PC-3 (cell line): ENCODE results near the gene CSNK1E. TPM values are rescaled to one million over a fixed set of nuclear protein-coding genes. Genes with fewer than 3 reads are reported as not detected.

Source experiments
- ATAC-seq: fragments of 200-7000 bp; cut with Tn5 transposase; 2 replicates; pipeline ENCODE4 v1.9.1; 2020; ENCODE audit warnings: mild to moderate bottlenecking, moderate library complexity
- BruUV-seq: library from RNA; stranded (reverse); fragments of 400-500 nt; replicated peaks from 2 replicates; lab custom pipeline; 2021; lab: Mats Ljungman, UMichigan
- CTCF ChIA-PET: fragments of 300-600 bp; sonication (Branson Sonifier 250); formaldehyde crosslinking; loops from one replicate; lab custom pipeline; 2022; ENCODE audit warnings: antibody characterized with exemption; lab: Charles Lee
- POLR2A ChIA-PET: fragments of 300-600 bp; sonication (Branson Sonifier 250); formaldehyde crosslinking; loops from one replicate; lab custom pipeline; 2022; ENCODE audit warnings: antibody characterized with exemption; ENCODE audit not compliant: unreplicated experiment; lab: Charles Lee
- DNase-seq: peaks from one replicate; pipeline ENCODE4 v3.0.0-alpha.2; 2015
- H2AFZ ChIP-seq: fragments of 300-600 bp; sonication (generic); 2 replicates; pipeline ENCODE4 v1.6.0; 2016; ENCODE audit warnings: antibody characterized with exemption, low read length
- H3F3A ChIP-seq: fragments of 300-600 bp; sonication (generic); one replicate; pipeline ENCODE4 v1.6.0; 2017; ENCODE audit warnings: antibody characterized with exemption, low read length, control low read depth, mild to moderate bottlenecking; ENCODE audit not compliant: unreplicated experiment
- H3K27ac ChIP-seq: fragments of 300-600 bp; sonication (generic); 2 replicates; pipeline ENCODE4 v1.5.1; 2016; ENCODE audit warnings: mild to moderate bottlenecking, low read length
- H3K27me3 ChIP-seq: fragments of 300-600 bp; sonication (generic); 2 replicates; pipeline ENCODE4 v1.6.1; 2016; ENCODE audit warnings: low read length, mixed read lengths
- H3K36me3 ChIP-seq: fragments of 300-600 bp; sonication (generic); 2 replicates; pipeline ENCODE4 v1.6.1; 2016; ENCODE audit warnings: low read depth, mixed run types, low read length, mixed read lengths
- H3K4me1 ChIP-seq: fragments of 300-600 bp; sonication (generic); 2 replicates; pipeline ENCODE4 v1.5.1; 2016; ENCODE audit warnings: low read length; ENCODE audit not compliant: insufficient read depth
- H3K4me2 ChIP-seq: fragments of 300-600 bp; sonication (generic); 2 replicates; pipeline ENCODE4 v1.6.0; 2016; ENCODE audit warnings: low read length
- H3K4me3 ChIP-seq: fragments of 300-600 bp; sonication (generic); 2 replicates; pipeline ENCODE4 v1.5.1; 2016; ENCODE audit warnings: mild to moderate bottlenecking, low read length, mixed read lengths
- H3K79me2 ChIP-seq: fragments of 300-600 bp; sonication (generic); 2 replicates; pipeline ENCODE4 v1.6.1; 2017; ENCODE audit warnings: low read length, mixed read lengths
- H3K9ac ChIP-seq: fragments of 300-600 bp; sonication (generic); 2 replicates; pipeline ENCODE4 v1.6.0; 2016; ENCODE audit warnings: mild to moderate bottlenecking, low read length
- H3K9me2 ChIP-seq: fragments of 300-600 bp; sonication (generic); replicated peaks from 2 replicates; pipeline ENCODE4 v1.6.1; 2016; ENCODE audit warnings: mixed run types, low read length, mixed read lengths
- H3K9me3 ChIP-seq: fragments of 300-600 bp; sonication (generic); 2 replicates; pipeline ENCODE4 v1.6.1; 2016; ENCODE audit warnings: low read length, mixed read lengths
- H4K20me1 ChIP-seq: fragments of 300-600 bp; sonication (generic); 2 replicates; pipeline ENCODE4 v1.6.1; 2016; ENCODE audit warnings: low read length, mixed read lengths
- EZH2 ChIP-seq: fragments of 300-600 bp; sonication (generic); IDR thresholded peaks from one replicate; pipeline ENCODE4 v1.6.1; 2017; ENCODE audit warnings: antibody characterized with exemption, mild to moderate bottlenecking, low read length; ENCODE audit not compliant: unreplicated experiment
- EZH2phosphoT487 ChIP-seq: fragments of 300-600 bp; sonication (generic); IDR thresholded peaks from 2 replicates; pipeline ENCODE4 v1.6.1; 2018; ENCODE audit warnings: mild to moderate bottlenecking, antibody characterized with exemption, low read length, borderline replicate concordance
- intact Hi-C: fragments of 100-400 bp; cut with micrococcal nuclease; formaldehyde crosslinking; loops from 2 replicates; pipeline ENCODE4 v1.9.0; 2023
- total RNA-seq: library from RNA; depleted of rRNA; stranded (reverse); fragments of >200 nt; gene quantifications from 2 replicates; pipeline ENCODE4 v1.2.3, GENCODE V29; 2014
- TF ChIP-seq, protein P1 (sequence below): fragments of 300-600 bp; sonication (generic); conservative IDR thresholded peaks from 2 replicates; pipeline ENCODE4 v1.5.1; 2017; ENCODE audit warnings: antibody characterized with exemption, low read depth, mild to moderate bottlenecking, low read length

CSNK1E gene
- total RNA-seq, 1 experiment from 2014 or later: 147 TPM

DNA sequence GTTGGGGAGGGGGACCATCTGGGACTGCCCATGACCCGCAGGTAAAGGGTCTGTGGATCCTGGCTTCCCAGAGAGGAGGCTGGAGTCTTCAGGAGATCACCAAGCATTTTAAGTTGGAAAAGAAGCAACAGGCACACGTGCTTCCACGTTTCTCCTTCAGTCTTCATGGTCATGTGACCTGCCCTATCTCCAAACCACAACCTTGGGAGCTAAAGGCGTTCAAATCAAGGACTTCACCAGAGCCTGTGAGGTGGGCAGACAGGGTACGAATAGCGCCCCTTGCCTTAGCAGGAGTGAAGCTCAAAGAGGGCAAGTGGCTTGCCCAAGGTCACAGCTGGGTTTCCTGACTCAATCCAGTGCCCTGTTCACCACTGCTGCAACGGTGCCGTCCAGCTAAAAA, 51.1 kb downstream of the CSNK1E start:
- H3K9me3 ChIP-seq: no peaks in the 10 kb centered on the region
- H3K9me2 ChIP-seq: no peaks in the 10 kb centered on the region
- CTCF ChIA-PET: no interaction called here
- POLR2A ChIA-PET: no interaction called here
- peaks cover 14% of the 10 kb centered on the region; the same call in 1 of the 2 replicates for H4K20me1 ChIP-seq
- peaks cover 100% of the 10 kb centered on the region for H3K79me2 ChIP-seq
- DNase-seq (no peak), ATAC-seq (no peak)
- H3K4me3 ChIP-seq: no peak overlapping the region
- BruUV-seq: no TSS peak
- no peak overlapping the region for H3K27ac ChIP-seq
- intact Hi-C loops: no loop called here
- no peak overlapping the region for H3K9ac ChIP-seq
- no peak for TF ChIP-seq EZH2phosphoT487
- TF ChIP-seq EZH2: no peak
- TF ChIP-seq, protein P1, sequence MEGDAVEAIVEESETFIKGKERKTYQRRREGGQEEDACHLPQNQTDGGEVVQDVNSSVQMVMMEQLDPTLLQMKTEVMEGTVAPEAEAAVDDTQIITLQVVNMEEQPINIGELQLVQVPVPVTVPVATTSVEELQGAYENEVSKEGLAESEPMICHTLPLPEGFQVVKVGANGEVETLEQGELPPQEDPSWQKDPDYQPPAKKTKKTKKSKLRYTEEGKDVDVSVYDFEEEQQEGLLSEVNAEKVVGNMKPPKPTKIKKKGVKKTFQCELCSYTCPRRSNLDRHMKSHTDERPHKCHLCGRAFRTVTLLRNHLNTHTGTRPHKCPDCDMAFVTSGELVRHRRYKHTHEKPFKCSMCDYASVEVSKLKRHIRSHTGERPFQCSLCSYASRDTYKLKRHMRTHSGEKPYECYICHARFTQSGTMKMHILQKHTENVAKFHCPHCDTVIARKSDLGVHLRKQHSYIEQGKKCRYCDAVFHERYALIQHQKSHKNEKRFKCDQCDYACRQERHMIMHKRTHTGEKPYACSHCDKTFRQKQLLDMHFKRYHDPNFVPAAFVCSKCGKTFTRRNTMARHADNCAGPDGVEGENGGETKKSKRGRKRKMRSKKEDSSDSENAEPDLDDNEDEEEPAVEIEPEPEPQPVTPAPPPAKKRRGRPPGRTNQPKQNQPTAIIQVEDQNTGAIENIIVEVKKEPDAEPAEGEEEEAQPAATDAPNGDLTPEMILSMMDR: no peak
- H3K4me1 ChIP-seq: peaks cover 5% of the 10 kb centered on the region
- no peaks in the 10 kb centered on the region for H3F3A ChIP-seq
- H3K4me2 ChIP-seq: no peak overlapping the region
- H2AFZ ChIP-seq: no peak overlapping the region
- no peaks in the 10 kb centered on the region for H3K27me3 ChIP-seq
- H3K36me3 ChIP-seq: peaks cover 3% of the 10 kb centered on the region; the same call in 1 of the 2 replicates

DNA sequence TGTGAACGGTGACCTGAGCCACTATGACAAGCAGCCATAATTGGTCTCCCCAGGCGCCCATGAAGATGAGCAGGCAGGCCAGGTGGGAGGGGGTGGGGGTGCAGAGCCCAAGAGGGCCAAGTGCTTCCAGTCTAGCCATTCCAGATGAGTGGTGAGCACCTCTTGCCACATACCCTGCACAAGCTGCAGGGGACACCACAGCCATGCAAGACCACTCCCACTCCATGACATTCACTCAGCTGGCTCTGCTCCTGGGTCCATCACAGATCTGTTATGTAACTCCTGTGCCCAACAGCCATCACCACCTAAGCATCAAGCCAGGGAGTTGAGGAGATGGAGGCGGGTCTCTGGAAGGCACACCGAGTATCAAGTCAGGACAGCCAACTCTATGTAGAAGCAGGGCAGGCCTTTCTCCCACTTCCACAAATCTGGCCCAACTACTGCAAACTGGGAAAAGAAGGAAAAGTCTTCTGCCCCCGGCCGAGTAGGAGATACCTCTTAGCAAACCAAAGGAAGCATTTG, 52.9 kb downstream of the CSNK1E start:
- intact Hi-C loops: no loop called here
- ChIA-PET POLR2A (no interaction called here), CTCF (no interaction called here)
- H3K4me1 ChIP-seq: no peaks in the 10 kb centered on the region
- H3F3A ChIP-seq: no peaks in the 10 kb centered on the region
- BruUV-seq: no TSS peak
- DNase-seq (no peak), ATAC-seq (no peak)
- no peaks in the 10 kb centered on the region for H3K27me3 ChIP-seq
- H2AFZ ChIP-seq: no peak overlapping the region
- H3K9ac ChIP-seq: no peak overlapping the region
- peaks cover 5% of the 10 kb centered on the region; the same call in 1 of the 2 replicates for H4K20me1 ChIP-seq
- no peaks in the 10 kb centered on the region for H3K9me3 ChIP-seq
- no peak overlapping the region for H3K4me2 ChIP-seq
- peaks cover 97% of the 10 kb centered on the region for H3K79me2 ChIP-seq
- no peak for TF ChIP-seq EZH2
- TF ChIP-seq, protein P1: no peak
- no peak for TF ChIP-seq EZH2phosphoT487
- H3K9me2 ChIP-seq: no peaks in the 10 kb centered on the region
- H3K27ac ChIP-seq: no peak overlapping the region
- peaks cover 3% of the 10 kb centered on the region; the same call in 1 of the 2 replicates for H3K36me3 ChIP-seq
- H3K4me3 ChIP-seq: no peak overlapping the region

DNA sequence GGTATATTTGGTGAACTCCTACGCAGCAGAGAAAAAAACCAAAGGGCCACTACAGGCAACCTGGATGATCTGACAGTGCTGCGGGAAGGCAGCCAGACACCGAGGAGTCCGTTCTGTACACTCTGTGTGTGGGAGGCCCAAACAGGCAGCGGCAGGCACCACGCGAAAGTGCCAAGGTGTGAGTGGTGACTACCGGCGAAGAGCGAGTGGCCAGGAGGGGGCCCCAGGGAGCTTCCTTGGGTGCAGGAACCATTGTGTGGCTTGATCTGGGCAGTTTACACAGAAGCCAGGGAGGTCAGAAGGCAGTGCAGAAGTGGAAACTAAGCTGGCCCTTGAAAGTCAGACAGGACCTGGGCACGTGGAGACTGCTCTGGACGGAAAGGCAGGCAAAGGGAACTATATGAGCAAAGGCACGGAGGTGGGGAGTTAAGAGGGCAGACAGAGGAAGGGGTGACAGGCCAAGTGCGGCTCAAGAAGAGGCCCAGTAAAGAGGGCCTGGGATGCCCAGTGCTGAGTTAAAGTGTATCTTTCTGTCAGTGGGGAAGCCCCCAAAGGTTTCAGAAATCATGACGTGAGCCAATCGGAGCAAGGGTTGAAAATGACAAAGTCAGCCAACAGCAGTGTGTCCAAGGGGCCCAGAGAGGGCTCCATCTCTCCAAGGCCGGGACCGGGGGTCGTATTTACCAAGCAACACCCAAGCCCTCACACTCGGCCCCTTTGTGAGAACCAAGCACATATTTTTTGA, 55.0 kb downstream of the CSNK1E start:
- peaks cover 97% of the 10 kb centered on the region for H3K79me2 ChIP-seq
- no peak overlapping the region for H3K9ac ChIP-seq
- H3K9me2 ChIP-seq: no peaks in the 10 kb centered on the region
- intact Hi-C loops: no loop called here
- H3K27ac ChIP-seq: no peak overlapping the region
- POLR2A ChIA-PET: no interaction called here
- no peak for TF ChIP-seq EZH2
- TF ChIP-seq, protein P1: peak; percentile 64
- no peak for TF ChIP-seq EZH2phosphoT487
- no peak overlapping the region for H3K4me2 ChIP-seq
- peak; percentile 44; the same call in 1 of the 2 replicates for ATAC-seq
- CTCF ChIA-PET: interaction anchor here (0.9 kb wide), 1 partner anchor 33 kb away, joined by 4 read pairs; no protein-coding TSS in a partner anchor
- no peaks in the 10 kb centered on the region for H4K20me1 ChIP-seq
- no TSS peak for BruUV-seq
- peaks cover 13% of the 10 kb centered on the region; the same call in 1 of the 2 replicates for H3K4me1 ChIP-seq
- no peaks in the 10 kb centered on the region for H3K27me3 ChIP-seq
- no peaks in the 10 kb centered on the region for H3K9me3 ChIP-seq
- H2AFZ ChIP-seq: no peak overlapping the region
- no peaks in the 10 kb centered on the region for H3F3A ChIP-seq
- DNase-seq: peak; percentile 42
- no peak overlapping the region for H3K4me3 ChIP-seq
- peaks cover 3% of the 10 kb centered on the region; the same call in 1 of the 2 replicates for H3K36me3 ChIP-seq
